OCI-LY7 (cell line): ENCODE data around the gene RPH3AL.

Source experiments
- CTCF ChIP-seq: fragments of 200-600 bp; sonication (generic); conservative IDR thresholded peaks from 2 replicates; pipeline ENCODE4 v1.5.1; 2014; ENCODE audit warnings: mild to moderate bottlenecking, antibody characterized with exemption, low read length, moderate library complexity, mixed read lengths
- EZH2phosphoT487 ChIP-seq: fragments of 200-600 bp; sonication (generic); IDR thresholded peaks from 2 replicates; pipeline ENCODE4 v1.6.1; 2018; ENCODE audit warnings: low read depth, borderline replicate concordance, mild to moderate bottlenecking, mixed run types, antibody characterized with exemption, low read length, moderate library complexity, mixed read lengths

- TF ChIP-seq CTCF (no peak), EZH2phosphoT487 (no peak)
These were observed at the start of gene RPH3AL for GRCh38 chr17:352421-353212.
